Measurements from ENCODE around the gene SLC38A11. TPM values are rescaled to one million over a fixed set of nuclear protein-coding genes. Genes with fewer than 3 reads are reported as not detected.

Gene SLC38A11
- total RNA-seq, 1 experiment from 2014 or later, result not detected

DNA sequence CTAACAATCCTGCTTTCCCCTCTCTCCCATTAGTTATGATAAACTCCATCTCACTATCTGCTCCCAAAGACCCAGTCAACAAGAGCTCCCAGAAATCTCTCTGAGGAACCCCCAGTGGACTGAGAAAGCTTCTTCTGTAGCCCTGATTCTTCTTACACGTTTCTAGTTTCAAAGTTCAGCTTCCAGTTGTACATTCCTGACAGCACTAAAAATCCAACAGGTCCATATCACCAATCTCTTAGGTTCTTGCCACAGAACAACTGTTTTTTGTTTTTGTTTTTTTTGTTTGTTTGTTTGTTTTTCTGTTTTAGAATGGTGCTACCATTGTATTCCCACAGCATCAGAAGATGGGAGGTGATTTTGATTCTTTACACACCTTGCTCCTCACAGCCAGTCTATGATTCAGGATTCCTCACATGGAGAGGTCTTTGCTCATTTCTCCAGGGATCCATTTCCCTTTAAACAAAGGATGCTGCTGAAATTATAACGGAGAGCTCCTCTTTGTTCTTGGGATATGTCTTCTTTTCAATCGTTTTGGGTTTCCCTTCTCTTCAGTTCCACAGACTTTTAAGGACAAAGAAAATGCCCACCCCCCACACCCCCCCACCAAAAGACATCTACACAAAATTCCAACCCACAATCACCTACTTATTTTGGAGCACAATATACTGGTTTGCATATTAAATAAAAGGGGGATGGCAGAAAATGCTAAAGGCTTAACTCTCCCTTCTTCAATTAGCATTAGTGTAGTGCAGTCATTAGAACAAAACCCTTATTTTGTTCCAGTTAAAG lies 57.7 kb downstream of the SLC38A11 start:
- Histone ChIP-seq H3K27ac (no peak overlapping the region; the same call in 1 of the 2 replicates), H3K9me3 (replicated peaks) (no peaks in the 10 kb centered on the region), H3K36me3 (no peaks in the 10 kb centered on the region), H3K4me1 (replicated peaks) (peaks cover 6% of the 10 kb centered on the region), H3K27me3 (replicated peaks) (no peaks in the 10 kb centered on the region), H3K4me3 (no peak overlapping the region)
- DNase-seq (ENCODE audit: low read depth in 1 of 2, low spot score in 2 of 2), result no peak

DNA sequence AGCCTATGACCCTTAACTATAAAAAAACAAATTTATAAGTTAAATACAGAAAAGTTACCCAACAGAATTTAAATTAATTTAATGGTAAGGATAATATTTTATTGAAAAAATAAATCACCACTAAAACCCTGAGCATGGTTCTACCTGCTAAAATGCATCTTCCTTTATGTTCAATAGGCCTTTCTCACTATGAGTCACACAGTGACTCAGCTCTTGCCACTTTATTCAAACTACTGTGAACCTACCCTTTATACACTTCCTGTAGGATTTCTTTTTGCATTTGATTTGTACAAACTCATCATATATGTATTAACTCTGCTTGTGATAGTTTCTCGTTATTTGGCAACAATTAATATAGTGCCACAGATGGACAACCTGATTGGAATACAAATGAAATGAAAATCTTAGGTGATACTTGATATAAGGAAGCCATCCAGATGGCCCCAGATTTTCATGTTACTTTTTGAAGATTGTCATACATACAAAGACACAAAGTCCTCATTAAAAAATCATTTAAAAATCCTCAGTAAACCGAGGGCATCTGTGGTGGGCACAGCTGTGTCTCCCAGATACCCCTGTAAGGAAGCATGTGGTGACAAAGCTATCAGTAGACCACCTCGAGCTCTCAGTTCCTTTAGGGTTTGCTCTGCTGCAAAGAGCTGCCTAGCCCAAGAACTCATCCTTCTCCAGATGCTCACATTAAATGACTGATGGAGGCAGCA lies 58.5 kb downstream of the SLC38A11 start:
- no peaks in the 10 kb centered on the region for H3K9me3 ChIP-seq (replicated peaks)
- H3K27me3 ChIP-seq (replicated peaks), result no peaks in the 10 kb centered on the region
- H3K36me3 ChIP-seq, result no peaks in the 10 kb centered on the region
- no peak overlapping the region for H3K4me3 ChIP-seq
- H3K27ac ChIP-seq, result peak overlapping the region; percentile 22; the same call in 1 of the 2 replicates
- DNase-seq (ENCODE audit: low read depth in 1 of 2, low spot score in 2 of 2), result peak in 1 of 2 experiments; percentile 62
- H3K4me1 ChIP-seq (replicated peaks), result peaks cover 6% of the 10 kb centered on the region

DNA sequence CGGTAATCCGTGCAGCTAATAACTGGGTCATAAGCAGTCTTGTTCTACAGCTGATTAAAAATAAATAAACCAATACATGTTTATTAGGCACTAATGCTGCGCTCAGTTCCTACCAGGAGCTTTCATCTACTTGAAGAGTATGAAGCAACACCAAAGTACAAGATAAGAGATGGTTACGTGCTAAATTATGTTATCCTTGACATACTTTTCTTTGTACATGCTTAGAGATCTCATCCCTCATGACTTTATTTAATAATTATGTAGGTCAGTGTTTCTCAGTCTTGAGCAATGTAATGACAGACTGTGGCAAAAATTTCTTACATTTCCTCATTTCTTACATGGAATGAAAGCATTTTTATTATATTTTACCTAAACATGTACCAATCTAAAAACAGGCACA lies 59.1 kb downstream of the SLC38A11 start:
- Histone ChIP-seq H3K4me1 (replicated peaks) (peaks cover 6% of the 10 kb centered on the region), H3K36me3 (no peaks in the 10 kb centered on the region), H3K27me3 (replicated peaks) (no peaks in the 10 kb centered on the region), H3K27ac (no peak overlapping the region), H3K4me3 (no peak overlapping the region), H3K9me3 (replicated peaks) (no peaks in the 10 kb centered on the region)
- no peak for DNase-seq (ENCODE audit: low read depth in 1 of 2, low spot score in 2 of 2)

DNA sequence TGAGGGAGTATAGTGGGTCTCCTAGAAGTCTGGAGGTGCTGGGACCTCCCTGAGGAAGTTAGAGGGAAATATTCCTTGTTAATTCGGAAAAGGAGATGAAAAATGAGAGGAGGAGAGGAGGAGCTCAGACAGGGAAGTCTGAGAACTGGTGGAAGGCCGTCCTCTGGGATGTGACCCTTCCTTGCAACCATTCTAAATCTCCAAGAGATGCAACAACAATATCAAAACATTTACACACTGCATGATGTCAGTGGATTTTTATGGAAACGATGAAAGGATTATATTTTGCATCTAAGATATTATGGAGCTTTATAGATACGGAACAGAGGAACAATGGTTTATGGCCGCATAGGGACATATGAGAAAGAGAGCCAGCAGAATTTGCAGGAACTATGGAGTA lies 63.9 kb downstream of the SLC38A11 start:
- no peak overlapping the region for H3K4me3 ChIP-seq
- DNase-seq (ENCODE audit: low read depth in 1 of 2, low spot score in 2 of 2), result no peak
- H3K4me1 ChIP-seq (replicated peaks), result no peaks in the 10 kb centered on the region
- H3K27ac ChIP-seq, result no peak overlapping the region
- H3K9me3 ChIP-seq (replicated peaks), result no peaks in the 10 kb centered on the region
- no peaks in the 10 kb centered on the region for H3K36me3 ChIP-seq
- no peaks in the 10 kb centered on the region for H3K27me3 ChIP-seq (replicated peaks)

DNA sequence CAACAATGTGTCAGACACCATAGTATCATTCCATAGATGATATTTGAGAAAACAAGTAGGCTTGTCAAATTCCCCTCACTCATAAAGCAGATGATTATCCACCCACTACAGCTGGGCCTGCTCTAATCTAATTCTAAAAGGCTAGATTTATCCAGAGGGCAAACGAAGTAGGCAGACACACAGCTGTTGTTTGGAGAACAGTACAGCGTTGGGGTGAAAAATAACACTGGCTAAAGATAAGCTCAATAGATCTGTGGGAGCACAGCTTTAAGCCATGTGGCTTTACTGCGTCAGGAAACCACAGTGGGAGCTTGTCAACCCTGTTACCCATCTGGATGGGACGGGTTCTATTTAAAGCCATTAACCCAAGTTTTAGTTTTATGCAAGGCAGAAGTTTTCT lies 64.8 kb downstream of the SLC38A11 start:
- Histone ChIP-seq H3K4me1 (replicated peaks) (no peaks in the 10 kb centered on the region), H3K9me3 (replicated peaks) (no peaks in the 10 kb centered on the region), H3K27me3 (replicated peaks) (no peaks in the 10 kb centered on the region), H3K36me3 (no peaks in the 10 kb centered on the region), H3K27ac (no peak overlapping the region), H3K4me3 (no peak overlapping the region)
- no peak for DNase-seq (ENCODE audit: low read depth in 1 of 2, low spot score in 2 of 2)

DNA sequence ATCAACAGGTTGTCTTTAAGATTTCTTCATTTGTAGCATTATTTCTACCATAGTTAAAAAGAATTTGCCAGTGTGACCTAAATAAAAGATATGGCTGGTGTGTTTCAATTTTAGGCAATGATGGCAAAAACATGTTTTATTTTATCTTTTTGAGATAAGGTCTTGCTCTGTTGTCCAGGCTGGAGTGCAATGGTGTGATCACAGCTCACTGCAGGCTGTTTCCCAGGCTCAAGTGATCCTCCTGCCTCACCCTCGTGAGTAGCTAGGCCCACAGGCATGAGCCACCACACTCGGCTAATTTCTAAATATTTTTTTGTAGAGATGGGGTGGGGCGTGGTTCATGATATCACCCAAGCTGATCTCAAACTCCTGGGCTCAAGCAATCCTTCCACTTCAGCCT lies 66.7 kb downstream of the SLC38A11 start:
- Histone ChIP-seq H3K27me3 (replicated peaks) (no peaks in the 10 kb centered on the region), H3K27ac (no peak overlapping the region), H3K9me3 (replicated peaks) (no peaks in the 10 kb centered on the region), H3K4me1 (replicated peaks) (no peaks in the 10 kb centered on the region), H3K4me3 (no peak overlapping the region), H3K36me3 (no peaks in the 10 kb centered on the region)
- DNase-seq (ENCODE audit: low read depth in 1 of 2, low spot score in 2 of 2), result no peak

DNA sequence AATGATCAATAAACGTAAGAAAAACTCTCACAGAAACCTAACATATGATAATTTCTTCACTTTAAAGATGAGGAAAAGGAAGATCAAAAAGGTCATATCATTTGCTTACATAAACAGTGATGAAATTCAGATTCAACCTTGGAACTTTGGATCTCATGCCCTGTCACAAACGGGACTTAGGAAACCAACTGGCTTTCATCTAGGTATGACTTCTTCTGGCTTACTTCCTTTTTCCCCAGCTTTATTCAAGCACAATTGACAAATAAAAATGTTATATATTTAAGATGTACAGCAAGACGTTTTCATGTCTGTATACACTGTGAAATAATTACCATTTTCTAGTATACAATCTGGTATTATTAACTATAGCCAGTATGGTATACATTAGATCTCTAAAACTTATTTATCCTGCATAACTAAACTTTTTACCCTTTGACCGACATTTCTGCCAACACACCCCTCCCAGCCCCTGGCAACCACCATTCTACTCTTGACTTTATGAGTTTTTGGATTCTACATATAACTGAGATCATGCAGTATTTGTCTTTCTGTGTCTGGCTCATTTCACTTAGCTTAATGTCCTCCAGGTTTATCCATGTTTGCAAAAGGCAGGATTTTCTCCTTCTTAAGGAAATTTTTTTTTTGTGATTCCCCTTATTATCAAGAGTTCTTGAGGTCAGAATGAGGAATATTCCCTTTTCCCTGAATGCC lies 67.7 kb downstream of the SLC38A11 start:
- no peaks in the 10 kb centered on the region for H3K4me1 ChIP-seq (replicated peaks)
- H3K27ac ChIP-seq, result no peak overlapping the region
- no peaks in the 10 kb centered on the region for H3K36me3 ChIP-seq
- no peaks in the 10 kb centered on the region for H3K27me3 ChIP-seq (replicated peaks)
- H3K4me3 ChIP-seq, result no peak overlapping the region
- no peaks in the 10 kb centered on the region for H3K9me3 ChIP-seq (replicated peaks)
- DNase-seq (ENCODE audit: low read depth in 1 of 2, low spot score in 2 of 2), result no peak

DNA sequence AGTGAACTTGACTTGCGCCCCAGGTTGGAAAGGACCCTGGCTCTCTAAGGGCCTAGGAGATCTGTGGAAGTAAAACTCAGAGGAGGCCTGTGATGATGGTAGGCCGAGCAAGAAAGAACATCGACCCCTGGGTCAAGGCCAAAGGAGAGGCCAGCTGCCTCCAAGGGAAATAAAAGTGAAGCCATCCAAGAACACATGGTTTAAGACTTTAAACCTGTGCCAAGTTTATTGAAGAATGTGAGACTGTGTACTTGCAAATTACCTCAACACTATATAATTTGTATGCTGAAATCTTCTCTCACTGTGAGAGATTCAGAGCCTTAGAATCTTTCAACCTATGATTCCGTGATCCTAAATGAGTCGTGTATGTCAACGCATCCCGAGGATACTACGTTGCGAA lies 73.0 kb downstream of the SLC38A11 start:
- Histone ChIP-seq H3K27me3 (replicated peaks) (no peaks in the 10 kb centered on the region), H3K36me3 (no peaks in the 10 kb centered on the region), H3K9me3 (replicated peaks) (no peaks in the 10 kb centered on the region), H3K4me1 (replicated peaks) (no peaks in the 10 kb centered on the region), H3K4me3 (no peak overlapping the region), H3K27ac (no peak overlapping the region)
- no peak for DNase-seq (ENCODE audit: low read depth in 1 of 2, low spot score in 2 of 2)

DNA sequence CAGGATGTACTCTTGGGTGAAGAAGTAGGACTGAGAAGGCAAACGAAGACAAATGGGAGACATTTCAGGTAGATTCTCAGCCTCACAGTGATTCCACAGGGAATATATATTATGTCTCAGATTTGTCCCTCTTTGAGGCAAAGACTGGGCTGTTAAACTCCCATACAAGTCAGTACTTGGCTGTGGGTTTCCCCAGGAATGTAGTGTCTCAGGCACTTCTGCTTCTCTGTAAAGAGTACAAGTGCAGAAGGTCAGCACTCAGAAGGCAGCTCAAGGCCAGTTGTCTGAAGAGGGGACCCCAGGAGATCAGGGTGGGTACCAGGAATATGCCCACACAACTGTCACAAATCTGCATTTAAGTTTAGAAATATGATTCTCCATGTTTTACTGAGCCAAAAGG lies 73.8 kb downstream of the SLC38A11 start:
- DNase-seq (ENCODE audit: low read depth in 1 of 2, low spot score in 2 of 2), result no peak
- no peaks in the 10 kb centered on the region for H3K36me3 ChIP-seq
- no peaks in the 10 kb centered on the region for H3K27me3 ChIP-seq (replicated peaks)
- no peaks in the 10 kb centered on the region for H3K9me3 ChIP-seq (replicated peaks)
- no peak overlapping the region for H3K4me3 ChIP-seq
- H3K27ac ChIP-seq, result no peak overlapping the region
- no peaks in the 10 kb centered on the region for H3K4me1 ChIP-seq (replicated peaks)

DNA sequence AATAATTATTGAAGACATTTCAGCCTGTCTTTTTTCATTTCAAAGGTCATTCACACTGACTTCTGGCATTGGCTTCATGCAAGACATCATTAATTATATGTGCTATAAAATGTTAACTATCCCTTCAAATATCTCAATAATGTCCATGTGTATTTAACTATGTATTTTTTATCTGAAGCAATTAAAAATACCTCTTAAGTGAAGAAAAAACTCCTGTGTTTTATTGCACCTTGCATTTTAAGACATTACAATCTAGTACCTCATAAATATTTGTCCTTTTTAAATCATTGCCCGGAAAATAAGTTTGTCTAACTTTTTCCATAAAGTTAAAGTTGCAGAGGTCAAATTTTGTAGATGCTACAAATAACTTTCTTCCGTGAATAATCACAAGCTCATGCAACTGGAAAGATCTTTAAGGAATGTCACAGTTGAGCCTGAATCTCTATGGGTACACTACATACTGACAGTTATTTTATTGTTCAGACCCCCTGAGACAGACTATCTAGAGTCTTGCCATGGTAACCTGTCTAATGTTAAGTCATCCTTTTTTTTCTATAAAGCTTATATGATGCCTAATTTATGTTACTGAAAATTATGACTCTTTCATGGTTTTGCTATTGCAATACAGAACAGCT lies 75.3 kb downstream of the SLC38A11 start:
- Histone ChIP-seq H3K36me3 (no peaks in the 10 kb centered on the region), H3K4me3 (no peak overlapping the region), H3K9me3 (replicated peaks) (no peaks in the 10 kb centered on the region), H3K4me1 (replicated peaks) (no peaks in the 10 kb centered on the region), H3K27ac (no peak overlapping the region), H3K27me3 (replicated peaks) (no peaks in the 10 kb centered on the region)
- DNase-seq (ENCODE audit: low read depth in 1 of 2, low spot score in 2 of 2), result no peak

DNA sequence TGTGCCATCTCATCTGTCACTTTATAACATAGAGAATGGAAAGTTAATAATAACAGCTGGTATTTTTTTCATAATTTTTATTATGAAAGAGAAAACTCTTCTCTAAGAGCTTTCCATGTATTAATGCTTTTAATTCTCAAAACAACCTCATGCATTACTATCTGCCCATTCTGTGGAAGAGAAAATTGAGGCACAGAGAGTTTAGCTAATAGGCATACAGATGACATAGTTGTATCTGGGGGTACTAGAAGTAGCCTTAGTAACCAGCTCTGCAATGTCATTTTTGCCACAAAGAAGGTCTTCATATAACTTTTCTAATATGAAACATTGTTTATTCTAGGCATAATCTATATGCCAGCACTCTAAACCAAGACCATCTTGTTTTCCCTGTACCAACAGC lies 77.4 kb downstream of the SLC38A11 start:
- DNase-seq (ENCODE audit: low read depth in 1 of 2, low spot score in 2 of 2), result no peak
- H3K9me3 ChIP-seq (replicated peaks), result no peaks in the 10 kb centered on the region
- no peaks in the 10 kb centered on the region for H3K27me3 ChIP-seq (replicated peaks)
- no peaks in the 10 kb centered on the region for H3K36me3 ChIP-seq
- no peak overlapping the region for H3K27ac ChIP-seq
- no peaks in the 10 kb centered on the region for H3K4me1 ChIP-seq (replicated peaks)
- no peak overlapping the region for H3K4me3 ChIP-seq

DNA sequence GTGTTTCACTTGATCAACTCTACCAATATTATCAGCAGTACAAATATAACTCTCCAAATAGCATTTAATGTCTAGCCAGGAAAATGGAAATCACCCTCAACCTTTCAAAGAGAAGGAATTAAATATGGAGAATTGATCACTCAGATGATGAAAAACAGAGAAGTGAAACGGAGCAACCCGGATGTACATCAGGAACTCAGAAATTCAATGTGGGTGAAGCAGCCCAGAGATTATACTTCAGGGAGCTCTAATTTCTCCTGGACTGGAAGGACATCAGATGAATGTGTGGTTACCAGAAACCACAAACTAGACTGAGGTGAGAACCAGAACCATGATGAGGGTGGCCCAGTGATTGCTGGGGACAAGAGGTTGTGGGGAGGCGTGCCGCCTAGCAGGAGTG lies 78.2 kb downstream of the SLC38A11 start:
- no peaks in the 10 kb centered on the region for H3K4me1 ChIP-seq (replicated peaks)
- no peak for DNase-seq (ENCODE audit: low read depth in 1 of 2, low spot score in 2 of 2)
- no peak overlapping the region for H3K27ac ChIP-seq
- H3K4me3 ChIP-seq, result no peak overlapping the region
- no peaks in the 10 kb centered on the region for H3K27me3 ChIP-seq (replicated peaks)
- no peaks in the 10 kb centered on the region for H3K9me3 ChIP-seq (replicated peaks)
- no peaks in the 10 kb centered on the region for H3K36me3 ChIP-seq

DNA sequence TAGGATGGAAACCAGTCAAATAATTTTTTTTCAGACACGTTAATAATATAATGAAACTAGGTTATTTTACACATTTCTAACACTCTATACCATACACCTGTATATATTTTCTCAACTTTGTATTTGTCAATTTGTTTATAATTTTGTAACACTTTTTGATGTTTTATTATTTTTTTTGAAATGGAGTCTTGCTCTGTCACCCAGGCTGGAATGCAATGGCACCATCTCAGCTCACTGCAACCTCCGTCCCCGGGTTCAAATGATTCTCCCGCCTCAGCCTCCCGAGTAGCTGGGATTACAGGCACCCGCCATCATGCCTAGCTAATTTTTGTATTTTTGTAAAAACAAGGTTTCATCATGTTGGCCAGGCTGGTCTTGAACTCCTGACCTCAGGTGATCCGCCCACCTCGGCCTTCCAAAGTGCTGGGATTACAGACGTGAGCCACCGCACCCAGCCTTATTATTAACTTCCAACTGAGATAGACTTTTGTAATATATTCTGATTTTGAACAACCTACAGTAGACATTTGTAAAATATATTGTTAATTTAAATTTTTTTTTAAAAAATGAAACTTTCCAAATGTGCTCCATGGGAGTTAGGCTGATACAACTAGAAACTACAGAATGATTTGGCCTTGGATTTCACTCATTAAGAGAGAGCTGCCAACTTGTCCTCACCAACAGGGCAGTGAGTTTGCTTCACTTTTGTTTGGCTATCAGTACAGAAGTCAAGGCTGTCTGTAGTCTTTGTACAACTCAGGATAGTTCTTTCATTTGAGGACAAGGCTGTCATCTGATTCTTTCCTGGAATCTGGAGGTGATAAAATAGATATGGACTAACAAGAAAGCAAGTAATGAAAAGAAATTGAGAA lies 79.8 kb downstream of the SLC38A11 start:
- Histone ChIP-seq H3K4me1 (replicated peaks) (no peaks in the 10 kb centered on the region), H3K27ac (no peak overlapping the region), H3K27me3 (replicated peaks) (no peaks in the 10 kb centered on the region), H3K4me3 (no peak overlapping the region), H3K36me3 (no peaks in the 10 kb centered on the region), H3K9me3 (replicated peaks) (no peaks in the 10 kb centered on the region)
- no peak for DNase-seq (ENCODE audit: low read depth in 1 of 2, low spot score in 2 of 2)

Data from SJSA1 (cell line).